ENCODE data around the gene SLC12A4. TPM values are rescaled to one million over a fixed set of nuclear protein-coding genes. Genes with fewer than 3 reads are reported as not detected.
A peak's percentile ranks its signal among the peaks of the same experiment; 100 is the strongest.

The SLC12A4 gene
- total and polyA plus RNA-seq, 2 of the 13 experiments (the other 11 are each of a cell fraction or from before 2014, with no cell fraction given), result 65.1 to 84.3 TPM

GRCh38 chr16:67969254-67970039 is 1.0 kb upstream of the SLC12A4 start (continued):
- TF ChIP-seq, protein P1, sequence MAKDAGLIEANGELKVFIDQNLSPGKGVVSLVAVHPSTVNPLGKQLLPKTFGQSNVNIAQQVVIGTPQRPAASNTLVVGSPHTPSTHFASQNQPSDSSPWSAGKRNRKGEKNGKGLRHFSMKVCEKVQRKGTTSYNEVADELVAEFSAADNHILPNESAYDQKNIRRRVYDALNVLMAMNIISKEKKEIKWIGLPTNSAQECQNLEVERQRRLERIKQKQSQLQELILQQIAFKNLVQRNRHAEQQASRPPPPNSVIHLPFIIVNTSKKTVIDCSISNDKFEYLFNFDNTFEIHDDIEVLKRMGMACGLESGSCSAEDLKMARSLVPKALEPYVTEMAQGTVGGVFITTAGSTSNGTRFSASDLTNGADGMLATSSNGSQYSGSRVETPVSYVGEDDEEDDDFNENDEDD (CRISPR knock-in tag; IDR thresholded peaks at IDR 0.05; ENCODE audit: borderline replicate concordance), result no peak
- no peak for TF ChIP-seq PAX8 (CRISPR knock-in tag; IDR thresholded peaks at IDR 0.05; ENCODE audit: borderline replicate concordance)
- no peak for TF ChIP-seq PRDM15 (CRISPR knock-in tag; IDR thresholded peaks at IDR 0.05)
- no peak for TF ChIP-seq ZNF253 (CRISPR knock-in tag; IDR thresholded peaks at IDR 0.05; ENCODE audit: borderline replicate concordance)
- TF ChIP-seq ZNF460 (CRISPR knock-in tag; IDR thresholded peaks at IDR 0.05; ENCODE audit: borderline replicate concordance), result no peak; the same call in 1 of the 2 replicates
- no peak for TF ChIP-seq ZNF256 (CRISPR knock-in tag; conservative IDR thresholded peaks at IDR 0.05)
- TF ChIP-seq ZNF512B (CRISPR knock-in tag; IDR thresholded peaks at IDR 0.05; ENCODE audit: borderline replicate concordance), result no peak
- TF ChIP-seq ZNF180 (CRISPR knock-in tag; IDR thresholded peaks at IDR 0.05; ENCODE audit: borderline replicate concordance, low read depth), result no peak
- 0 out of 2 replicates have a peak, but pooled peaks have one; percentile 48 for TF ChIP-seq HES4 (CRISPR knock-in tag; IDR thresholded peaks at IDR 0.05; ENCODE audit: borderline replicate concordance)
- TF ChIP-seq MBNL3 (CRISPR knock-in tag; conservative IDR thresholded peaks at IDR 0.05), result no peak
- no peak for TF ChIP-seq TEF (CRISPR knock-in tag; IDR thresholded peaks at IDR 0.05)
- no peak for TF ChIP-seq TBX3 (IDR thresholded peaks at IDR 0.05; ENCODE audit: borderline replicate concordance)
- TF ChIP-seq ZNF713 (CRISPR knock-in tag; IDR thresholded peaks at IDR 0.05), result no peak
- TF ChIP-seq ZNF207 (IDR thresholded peaks at IDR 0.05; ENCODE audit: borderline replicate concordance), result no peak
- TF ChIP-seq ZNF263 (CRISPR knock-in tag; IDR thresholded peaks at IDR 0.05), result no peak
- no peak for TF ChIP-seq RBAK (CRISPR knock-in tag; IDR thresholded peaks at IDR 0.05)
- TF ChIP-seq, protein P2, sequence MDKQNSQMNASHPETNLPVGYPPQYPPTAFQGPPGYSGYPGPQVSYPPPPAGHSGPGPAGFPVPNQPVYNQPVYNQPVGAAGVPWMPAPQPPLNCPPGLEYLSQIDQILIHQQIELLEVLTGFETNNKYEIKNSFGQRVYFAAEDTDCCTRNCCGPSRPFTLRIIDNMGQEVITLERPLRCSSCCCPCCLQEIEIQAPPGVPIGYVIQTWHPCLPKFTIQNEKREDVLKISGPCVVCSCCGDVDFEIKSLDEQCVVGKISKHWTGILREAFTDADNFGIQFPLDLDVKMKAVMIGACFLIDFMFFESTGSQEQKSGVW (CRISPR knock-in tag; IDR thresholded peaks at IDR 0.05; ENCODE audit: borderline replicate concordance), result no peak; the same call in 1 of the 2 replicates
- TF ChIP-seq, protein P3, sequence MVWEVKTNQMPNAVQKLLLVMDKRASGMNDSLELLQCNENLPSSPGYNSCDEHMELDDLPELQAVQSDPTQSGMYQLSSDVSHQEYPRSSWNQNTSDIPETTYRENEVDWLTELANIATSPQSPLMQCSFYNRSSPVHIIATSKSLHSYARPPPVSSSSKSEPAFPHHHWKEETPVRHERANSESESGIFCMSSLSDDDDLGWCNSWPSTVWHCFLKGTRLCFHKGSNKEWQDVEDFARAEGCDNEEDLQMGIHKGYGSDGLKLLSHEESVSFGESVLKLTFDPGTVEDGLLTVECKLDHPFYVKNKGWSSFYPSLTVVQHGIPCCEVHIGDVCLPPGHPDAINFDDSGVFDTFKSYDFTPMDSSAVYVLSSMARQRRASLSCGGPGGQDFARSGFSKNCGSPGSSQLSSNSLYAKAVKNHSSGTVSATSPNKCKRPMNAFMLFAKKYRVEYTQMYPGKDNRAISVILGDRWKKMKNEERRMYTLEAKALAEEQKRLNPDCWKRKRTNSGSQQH (CRISPR knock-in tag; IDR thresholded peaks at IDR 0.05; ENCODE audit: low read depth), result peak; percentile 79
